SK-N-MC (cell line): ENCODE data around the gene DDX49.

ENCODE experiments used
- EZH2 ChIP-seq: fragments of 200-600 bp; sonication (generic); IDR thresholded peaks from one replicate; pipeline ENCODE4 v1.6.1; 2017; ENCODE audit warnings: antibody characterized with exemption
- POLR2AphosphoS5 ChIP-seq: IDR thresholded peaks from 2 replicates; pipeline ENCODE4 v1.6.1; 2012; ENCODE audit warnings: mild to moderate bottlenecking, low read depth, low read length, borderline replicate concordance

DNA sequence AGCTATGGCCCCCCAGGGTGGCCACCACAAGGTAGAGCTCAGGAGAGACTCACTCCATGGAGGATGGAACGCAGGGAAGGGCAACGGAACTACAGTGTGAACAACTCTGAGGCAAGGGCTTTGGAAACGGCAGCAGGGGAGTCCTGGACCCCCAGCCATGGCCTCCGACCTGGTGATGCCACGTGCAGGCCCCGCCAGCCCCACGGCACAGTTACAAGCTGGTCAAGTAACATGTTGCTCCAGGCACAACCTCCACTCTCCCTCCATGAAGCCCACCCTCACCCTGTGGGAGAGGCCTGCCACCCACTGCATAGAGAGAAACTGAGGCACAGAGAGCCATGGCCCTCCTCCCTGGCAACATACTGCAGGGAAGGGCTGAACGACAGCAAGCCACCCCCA is 14.5 kb upstream of the DDX49 start:
- TF ChIP-seq POLR2AphosphoS5: no peak; the same call in 1 of the 2 replicates
- TF ChIP-seq EZH2: no peak
